HFF-Myc (cell line): Measurements from ENCODE around the gene MAPK8IP1.
"Not testable (repeated sequence)": the region's sequence is repeated elsewhere in the genome, so short reads cannot be mapped to it uniquely, and the experiment has no call there.

ENCODE experiments used
- DNase-seq: peaks from one replicate; pipeline ENCODE4 v3.0.0-alpha.2; 2011; ENCODE audit warnings: low read depth; ENCODE audit errors: extremely low read depth
- H3K4me3 ChIP-seq: replicated peaks from 2 replicates; pipeline ENCODE4 v1.5.1; 2011; ENCODE audit warnings: low read depth, mild to moderate bottlenecking, control low read depth, low read length
- CTCF ChIP-seq: IDR thresholded peaks from 2 replicates; pipeline ENCODE4 v1.5.1; 2012; ENCODE audit warnings: mild to moderate bottlenecking, low read depth, low read length, control low read depth; ENCODE audit errors: missing control alignments

MAPK8IP1 gene

GRCh38 chr11:45885274-45885920 is at the start of gene MAPK8IP1:
TSS of gene MAPK8IP1 (plus strand) at chr11:45885651. CDS start at chr11:45885821, 170 bp downstream.
- DNase-seq: no peak
- TF ChIP-seq CTCF: no peak
- H3K4me3 ChIP-seq: peak within 1 kb of the TSS; percentile 40

- no peak overlapping the region for H3K4me3 ChIP-seq
- DNase-seq: no peak
- no peak for TF ChIP-seq CTCF
Measured at GRCh38 chr11:45839204-45839603, 46.2 kb upstream of the MAPK8IP1 start.

GRCh38 chr11:45840251-45840650 is 45.2 kb upstream of the MAPK8IP1 start:
- H3K4me3 ChIP-seq, DNase-seq: not testable (repeated sequence)

GRCh38 chr11:45843158-45843924 is 42.1 kb upstream of the MAPK8IP1 start:
- no peak overlapping the region for H3K4me3 ChIP-seq
- TF ChIP-seq CTCF: peak; percentile 96
- DNase-seq: peak; percentile 71

- H3K4me3 ChIP-seq: no peak overlapping the region
- no peak for TF ChIP-seq CTCF
- DNase-seq: no peak
Measured at GRCh38 chr11:45844822-45845578, 40.5 kb upstream of the MAPK8IP1 start.

- DNase-seq: no peak
- H3K4me3 ChIP-seq: no peak overlapping the region
- TF ChIP-seq CTCF: no peak
Measured at GRCh38 chr11:45846174-45846675, 39.2 kb upstream of the MAPK8IP1 start.
